ENCODE data around the gene PNPLA2.

Gene PNPLA2, protein sequence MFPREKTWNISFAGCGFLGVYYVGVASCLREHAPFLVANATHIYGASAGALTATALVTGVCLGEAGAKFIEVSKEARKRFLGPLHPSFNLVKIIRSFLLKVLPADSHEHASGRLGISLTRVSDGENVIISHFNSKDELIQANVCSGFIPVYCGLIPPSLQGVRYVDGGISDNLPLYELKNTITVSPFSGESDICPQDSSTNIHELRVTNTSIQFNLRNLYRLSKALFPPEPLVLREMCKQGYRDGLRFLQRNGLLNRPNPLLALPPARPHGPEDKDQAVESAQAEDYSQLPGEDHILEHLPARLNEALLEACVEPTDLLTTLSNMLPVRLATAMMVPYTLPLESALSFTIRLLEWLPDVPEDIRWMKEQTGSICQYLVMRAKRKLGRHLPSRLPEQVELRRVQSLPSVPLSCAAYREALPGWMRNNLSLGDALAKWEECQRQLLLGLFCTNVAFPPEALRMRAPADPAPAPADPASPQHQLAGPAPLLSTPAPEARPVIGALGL

GRCh38 chr11:818396-819128 is at the start of gene PNPLA2:
Gene PNPLA2, plus strand, starts transcription at chr11:818914. Its CDS starts 805 bp downstream, at chr11:819719.
- no peak for DNase-seq (ENCODE audit: low read depth in 2 of 2, low spot score in 1 of 2)

DNA sequence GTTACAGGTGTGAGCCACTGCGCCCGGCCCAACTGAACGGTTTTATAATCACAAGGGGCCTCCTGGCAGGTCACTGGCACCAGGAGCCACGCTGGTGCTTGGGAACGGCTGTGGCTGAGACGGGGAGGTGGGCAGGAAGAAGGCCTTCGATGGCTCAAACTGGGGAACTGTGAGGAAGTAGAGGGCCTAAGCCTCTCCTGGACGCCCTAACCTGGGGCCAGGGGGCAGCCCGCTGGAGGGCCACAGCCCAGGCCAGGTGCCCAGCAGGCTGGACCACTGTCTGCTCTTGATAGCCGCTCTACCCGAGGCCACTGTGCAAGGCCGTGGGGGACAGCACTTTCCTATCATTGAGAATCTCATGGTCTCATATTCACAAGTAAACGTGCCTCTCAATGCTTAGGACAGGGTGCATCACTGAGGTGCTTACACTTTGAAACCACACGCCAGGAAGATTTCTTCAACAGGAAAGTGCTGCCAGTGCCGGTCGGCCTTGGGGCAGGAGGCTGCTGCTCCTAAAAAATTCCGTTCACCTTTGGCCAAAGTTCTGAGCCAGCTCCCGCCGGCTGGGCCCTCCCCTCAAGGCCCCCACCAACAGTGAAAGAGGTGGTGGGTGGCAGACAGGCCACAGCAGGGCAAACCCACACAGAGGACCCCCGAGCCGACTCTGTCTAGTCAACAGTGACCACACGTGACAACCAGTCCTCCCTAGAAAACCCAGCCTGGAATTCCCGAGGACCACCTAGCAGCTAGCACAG is 48.6 kb upstream of the PNPLA2 start:
- DNase-seq (ENCODE audit: low read depth in 2 of 2, low spot score in 1 of 2): no peak

GRCh38 chr11:770642-771616 is 47.8 kb upstream of the PNPLA2 start:
- no peak for DNase-seq (ENCODE audit: low read depth in 2 of 2, low spot score in 1 of 2)

- DNase-seq (ENCODE audit: low read depth in 2 of 2, low spot score in 1 of 2): no peak
Observed at GRCh38 chr11:771617-772204, 47.0 kb upstream of the PNPLA2 start.

GRCh38 chr11:772429-773390 is 46.0 kb upstream of the PNPLA2 start:
- no peak for DNase-seq (ENCODE audit: low read depth in 2 of 2, low spot score in 1 of 2)

- DNase-seq (ENCODE audit: low read depth in 2 of 2, low spot score in 1 of 2): no peak
Observed at GRCh38 chr11:773425-773824, 45.3 kb upstream of the PNPLA2 start.

DNA sequence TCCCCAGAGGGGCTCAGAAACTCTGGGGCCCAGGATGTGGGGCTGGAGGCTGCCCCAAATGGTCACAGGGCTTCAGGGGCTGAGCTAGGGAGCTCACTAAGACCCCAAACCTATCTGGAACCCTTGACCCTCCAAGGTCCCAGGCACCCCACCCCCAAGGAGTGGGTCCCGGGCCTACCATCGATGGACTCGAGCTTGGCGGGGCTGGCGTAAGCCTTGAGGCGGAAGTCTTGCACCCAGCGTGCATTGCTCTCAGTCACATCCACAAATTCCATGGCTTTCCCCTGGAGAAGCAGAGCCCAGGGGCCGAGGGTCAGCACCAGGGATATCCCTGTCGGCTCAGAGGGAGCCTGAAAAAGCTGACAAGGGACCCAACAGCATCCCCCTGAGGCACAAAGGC is 44.9 kb upstream of the PNPLA2 start:
- no peak for DNase-seq (ENCODE audit: low read depth in 2 of 2, low spot score in 1 of 2)

- no peak for DNase-seq (ENCODE audit: low read depth in 2 of 2, low spot score in 1 of 2)
Observed at GRCh38 chr11:774873-775592, 43.7 kb upstream of the PNPLA2 start.

DNA sequence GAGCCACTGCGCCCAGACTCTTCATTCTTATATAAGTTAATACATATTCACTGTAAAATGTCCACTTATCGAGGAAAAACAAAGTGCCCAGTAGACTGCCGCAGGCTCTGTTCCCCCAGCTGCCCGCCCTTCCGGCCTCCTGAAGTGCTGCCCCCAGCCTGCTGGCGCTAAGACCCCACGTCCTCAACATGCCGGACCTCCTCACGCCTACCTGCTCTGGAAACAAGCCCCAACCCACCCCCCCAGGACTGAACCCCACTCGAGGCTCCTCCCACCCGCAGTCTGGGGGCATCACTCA is 42.5 kb upstream of the PNPLA2 start:
- no peak for DNase-seq (ENCODE audit: low read depth in 2 of 2, low spot score in 1 of 2)

- no peak for DNase-seq (ENCODE audit: low read depth in 2 of 2, low spot score in 1 of 2)
Observed at GRCh38 chr11:776561-777287, 42.0 kb upstream of the PNPLA2 start.

GRCh38 chr11:777288-778255 is 41.1 kb upstream of the PNPLA2 start, which contains the start of gene GATD1:
Gene GATD1, minus strand, starts transcription at chr11:777487. Its CDS starts 25 bp downstream, at chr11:777462.
- DNase-seq (ENCODE audit: low read depth in 2 of 2, low spot score in 1 of 2): peak; percentile 72 to 87

- no peak for DNase-seq (ENCODE audit: low read depth in 2 of 2, low spot score in 1 of 2)
Observed at GRCh38 chr11:778976-779954, 39.4 kb upstream of the PNPLA2 start.

GRCh38 chr11:779955-780532 is 38.7 kb upstream of the PNPLA2 start:
- DNase-seq (ENCODE audit: low read depth in 2 of 2, low spot score in 1 of 2): no peak

- DNase-seq (ENCODE audit: low read depth in 2 of 2, low spot score in 1 of 2): no peak
Observed at GRCh38 chr11:782264-783174, 36.2 kb upstream of the PNPLA2 start.

Measured in stimulated activated CD8-positive, alpha-beta memory T cell treated with anti-CD3 and anti-CD28 coated beads, Interleukin-4, amount 100 ng/mL, for 1 hour (primary cell).